WI38 (cell line): ENCODE results near the gene TMEM229B.

Source experiments
- H3K4me3 ChIP-seq: 2 replicates; pipeline ENCODE4 v1.5.1; 2011; ENCODE audit warnings: low read depth, mild to moderate bottlenecking, control low read depth, low read length
- CTCF ChIP-seq: IDR thresholded peaks from 2 replicates; pipeline ENCODE4 v1.5.1; 2012; ENCODE audit warnings: low read depth, mild to moderate bottlenecking, control low read depth, low read length

The TMEM229B gene

GRCh38 chr14:67464879-67465278 is 23.6 kb downstream of the TMEM229B start:
- no peak for TF ChIP-seq CTCF

DNA sequence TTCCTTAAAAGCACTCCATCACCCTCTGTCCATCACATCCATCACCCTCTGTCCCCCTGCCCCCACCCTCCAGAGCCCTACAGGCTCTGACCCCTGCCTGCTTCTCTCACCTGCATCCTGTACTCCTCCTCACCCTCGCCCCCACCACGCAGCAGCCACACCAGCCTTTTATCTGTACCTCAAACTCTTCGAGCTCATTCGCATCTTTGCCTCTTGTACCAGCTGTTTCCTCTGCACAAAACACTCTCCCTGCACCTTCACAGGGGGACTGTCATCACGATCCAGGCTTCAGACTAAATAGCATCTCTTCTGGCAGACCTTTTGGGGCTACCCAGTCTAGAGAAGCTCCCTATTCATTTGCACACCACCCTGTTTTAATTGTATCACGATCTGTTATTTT is 24.1 kb downstream of the TMEM229B start:
- H3K4me3 ChIP-seq = no peak overlapping the region
- TF ChIP-seq CTCF = no peak

More at GRCh38 chr14:67464879-67465278, 23.6 kb downstream of the TMEM229B start:
- H3K4me3 ChIP-seq = no peak overlapping the region

DNA sequence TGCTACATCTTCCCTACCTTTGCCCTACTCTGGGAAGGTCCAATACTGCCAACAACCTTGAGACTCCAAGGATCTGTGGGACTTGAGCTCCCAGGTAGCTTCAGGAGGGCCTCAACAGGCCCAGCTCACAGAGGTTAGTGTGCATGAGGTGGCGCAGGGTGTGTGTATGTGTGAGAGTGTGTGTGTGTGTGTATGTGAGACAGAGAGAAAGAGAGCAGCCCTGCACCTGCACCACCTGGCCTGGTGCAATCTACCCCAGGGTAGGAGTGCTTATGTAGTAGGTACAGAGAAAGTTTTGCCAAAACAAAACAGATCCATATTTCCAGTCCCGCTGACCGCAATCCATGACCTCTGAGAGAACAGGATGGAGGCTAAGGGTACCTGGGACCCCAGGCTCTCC is 24.6 kb downstream of the TMEM229B start:
- no peak overlapping the region for H3K4me3 ChIP-seq
- no peak for TF ChIP-seq CTCF

GRCh38 chr14:67461996-67462395 is 26.5 kb downstream of the TMEM229B start:
- no peak for TF ChIP-seq CTCF
- no peak overlapping the region for H3K4me3 ChIP-seq

- TF ChIP-seq CTCF = no peak
- H3K4me3 ChIP-seq = no peak overlapping the region
Measured at GRCh38 chr14:67461341-67461985, 27.1 kb downstream of the TMEM229B start.

DNA sequence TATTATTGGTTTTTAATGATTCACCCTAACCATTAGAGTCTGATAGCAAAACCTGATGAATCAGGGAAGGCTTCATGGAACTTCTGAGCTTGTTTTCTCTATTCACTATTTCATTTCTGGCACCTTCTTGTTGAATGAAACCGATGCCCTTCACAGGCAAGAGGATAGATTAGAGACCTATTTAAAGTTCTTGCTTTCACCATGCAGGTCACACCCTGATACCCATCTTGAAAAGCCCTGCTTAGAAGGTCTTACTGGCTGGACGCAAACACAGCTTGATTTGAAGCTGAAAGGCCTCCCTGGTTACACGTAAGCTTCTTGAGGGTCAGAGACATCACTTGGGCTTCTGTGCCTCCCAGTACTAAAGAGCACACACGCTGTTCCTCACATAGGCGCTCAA is 29.2 kb downstream of the TMEM229B start:
- TF ChIP-seq CTCF = no peak
- H3K4me3 ChIP-seq = no peak overlapping the region

- TF ChIP-seq CTCF = no peak
- no peak overlapping the region for H3K4me3 ChIP-seq
Measured at GRCh38 chr14:67457782-67458181, 30.7 kb downstream of the TMEM229B start.
